HCEC 1CT (cell line): ENCODE results near the gene MTG2.

ENCODE experiments used
- DNase-seq: peaks from one replicate; pipeline ENCODE4 v3.0.0-alpha.2; 2017

The MTG2 gene

GRCh38 chr20:62222972-62223371, 40.1 kb downstream of the MTG2 start:
- DNase-seq: no peak

DNA sequence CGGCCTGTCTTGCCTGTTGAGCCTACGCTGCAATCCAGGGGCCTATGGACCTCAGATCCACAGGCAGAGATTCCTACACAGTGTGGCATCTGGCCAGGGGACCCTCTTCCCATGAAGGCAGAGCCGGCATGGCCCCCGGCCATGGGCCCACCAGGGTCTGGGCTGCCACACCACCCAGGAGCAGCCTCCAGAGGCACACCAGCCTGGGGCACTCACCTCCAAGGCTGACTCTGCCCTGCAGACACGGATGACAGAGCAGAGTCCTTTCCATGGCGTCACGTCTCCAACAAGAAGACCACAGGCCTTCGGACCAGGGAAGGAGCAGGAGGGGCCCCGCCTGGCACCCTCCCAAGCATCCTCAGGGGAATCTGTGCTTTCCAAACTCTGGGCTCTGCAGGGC, 40.7 kb downstream of the MTG2 start:
- no peak for DNase-seq

GRCh38 chr20:62224113-62224855, 41.5 kb downstream of the MTG2 start:
- no peak for DNase-seq

- no peak for DNase-seq
These were observed 42.2 kb downstream of the MTG2 start for GRCh38 chr20:62225026-62225425.

DNA sequence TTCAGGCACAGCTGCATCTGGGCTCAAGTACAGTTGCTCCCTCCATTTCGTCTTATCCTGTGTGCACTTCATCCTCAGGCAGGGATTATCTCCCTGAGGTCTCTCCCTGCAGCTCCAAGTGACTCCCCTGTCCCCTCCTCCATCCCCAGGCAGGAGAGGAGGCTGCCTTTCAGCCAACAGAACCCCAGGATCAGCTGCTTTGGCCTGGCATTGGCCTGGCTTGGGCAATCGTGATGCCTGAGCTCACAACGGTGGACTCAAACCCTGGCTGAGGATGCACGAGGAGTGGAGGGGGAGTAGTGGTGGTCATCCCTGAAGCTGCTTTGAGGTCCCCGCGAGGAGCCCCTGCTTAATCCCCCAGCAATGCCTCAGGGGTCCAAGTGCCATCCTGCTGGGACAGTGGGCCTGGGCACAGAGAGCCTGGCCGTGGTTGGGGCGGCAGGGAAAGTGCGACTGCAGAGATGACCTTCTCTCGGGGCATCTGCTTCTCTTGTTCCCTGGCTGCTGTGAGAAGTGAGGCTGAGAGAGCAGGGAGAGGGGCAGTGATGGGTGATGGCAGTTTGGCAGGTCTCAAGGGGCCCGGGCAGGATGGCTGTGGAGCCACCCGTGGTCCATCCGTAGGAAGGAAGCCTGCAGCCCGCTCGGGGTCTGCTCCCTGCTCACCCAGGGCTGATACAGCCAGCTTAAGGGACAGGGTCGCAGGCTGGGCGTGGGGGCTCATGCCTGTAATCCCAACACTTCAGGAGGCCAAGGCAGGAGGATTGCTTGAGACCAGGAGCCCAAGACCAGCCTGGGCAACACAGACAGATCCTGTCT, 43.2 kb downstream of the MTG2 start:
- no peak for DNase-seq

DNA sequence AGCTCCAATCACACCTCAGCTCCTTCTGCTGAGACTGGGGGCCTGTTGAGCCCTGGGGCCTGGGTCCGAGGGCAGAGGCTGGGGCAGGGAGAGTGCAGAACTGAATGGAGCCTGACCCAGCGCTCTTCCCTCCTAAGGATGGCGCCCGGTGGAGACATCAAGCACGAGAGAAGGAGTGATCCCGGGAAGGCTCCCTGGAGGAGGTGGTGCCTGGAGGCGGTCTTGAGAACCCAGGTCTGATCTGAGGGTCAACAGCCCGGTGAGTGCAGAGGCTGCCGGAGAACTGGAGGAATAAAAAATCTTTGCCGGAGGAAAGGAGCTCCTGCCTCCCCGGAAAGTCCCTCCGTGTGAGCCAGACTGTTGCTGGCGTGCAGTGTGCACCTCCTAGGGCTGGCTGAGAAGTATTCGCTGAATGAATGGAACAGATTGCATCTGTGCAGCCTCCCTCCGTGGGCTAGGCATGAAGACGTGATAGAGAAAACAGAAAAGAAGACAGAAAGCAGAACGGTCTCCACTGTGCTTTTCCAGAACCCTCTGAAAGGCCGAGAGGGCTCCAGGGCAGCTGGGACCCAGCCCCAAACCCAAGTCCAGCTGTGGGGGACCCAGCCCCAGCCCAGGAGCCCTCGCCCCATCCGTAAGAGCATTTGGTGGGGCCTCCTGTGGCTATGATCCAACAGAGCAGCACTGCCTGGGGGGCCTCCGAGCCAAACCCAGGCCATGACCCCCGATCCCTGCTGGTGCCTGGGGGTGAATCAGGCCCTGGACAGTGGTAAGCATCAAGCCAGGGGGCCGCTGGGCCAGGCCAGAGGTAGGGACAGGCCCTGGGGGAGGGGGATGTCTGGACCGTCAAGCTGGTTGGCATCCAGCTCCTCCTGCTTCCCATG, 44.1 kb downstream of the MTG2 start:
- no peak for DNase-seq

- no peak for DNase-seq
These were observed 44.8 kb downstream of the MTG2 start for GRCh38 chr20:62227591-62227976.

GRCh38 chr20:62227977-62228958, 45.4 kb downstream of the MTG2 start:
- DNase-seq: no peak

- DNase-seq: no peak
These were observed 46.2 kb downstream of the MTG2 start for GRCh38 chr20:62228982-62229545.

DNA sequence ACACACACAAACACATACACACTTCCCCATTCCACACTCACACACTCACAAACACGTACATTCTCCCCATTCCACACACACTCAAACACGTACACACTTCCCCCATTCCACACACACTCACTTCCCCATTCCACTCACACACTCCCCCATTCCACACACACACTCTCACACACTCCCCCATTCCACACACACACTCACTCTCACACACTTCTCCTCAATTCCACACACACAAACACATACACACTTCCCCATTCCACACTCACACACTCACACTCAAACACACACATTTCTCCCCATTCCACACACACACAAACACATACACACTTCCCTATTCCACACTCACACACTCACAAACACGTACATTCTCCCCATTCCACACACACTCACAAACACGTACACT, 46.8 kb downstream of the MTG2 start:
- DNase-seq: no peak

DNA sequence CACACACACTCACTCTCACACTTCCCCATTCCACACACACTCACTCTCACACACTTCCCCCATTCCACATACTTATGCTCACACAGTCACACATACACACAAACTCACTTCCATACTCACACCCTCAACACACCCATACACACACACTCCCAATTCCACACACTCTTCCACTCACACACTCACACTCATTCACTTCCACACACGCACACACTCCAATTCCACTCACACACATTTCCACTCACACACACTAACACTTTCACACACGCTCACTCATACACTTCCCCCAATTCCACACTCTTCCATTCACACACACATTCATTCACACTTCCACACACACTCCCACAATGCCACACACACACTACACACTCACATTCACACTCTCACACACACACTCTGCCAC, 47.4 kb downstream of the MTG2 start:
- DNase-seq: no peak

DNA sequence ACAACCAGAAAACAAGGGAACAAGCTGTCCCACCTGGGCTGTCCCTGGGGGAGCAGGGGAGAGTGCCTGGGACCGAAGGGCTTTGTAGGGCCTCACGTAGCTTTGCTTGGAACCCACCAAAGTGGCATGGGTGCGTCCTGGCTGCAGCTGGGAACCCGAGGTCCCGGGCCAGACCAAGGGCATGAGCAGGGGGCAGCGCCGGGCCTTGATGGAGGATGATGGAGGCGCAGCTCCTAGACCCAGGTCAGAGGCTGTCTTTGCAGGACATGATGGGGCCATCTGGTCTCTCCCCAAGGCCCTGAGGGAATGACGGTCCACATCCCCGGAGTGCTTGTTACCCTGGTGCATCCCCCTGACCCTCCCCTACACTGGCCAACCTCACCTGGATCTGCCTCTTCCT, 47.9 kb downstream of the MTG2 start:
- DNase-seq: no peak

- no peak for DNase-seq
These were observed 48.5 kb downstream of the MTG2 start for GRCh38 chr20:62231292-62231691.

DNA sequence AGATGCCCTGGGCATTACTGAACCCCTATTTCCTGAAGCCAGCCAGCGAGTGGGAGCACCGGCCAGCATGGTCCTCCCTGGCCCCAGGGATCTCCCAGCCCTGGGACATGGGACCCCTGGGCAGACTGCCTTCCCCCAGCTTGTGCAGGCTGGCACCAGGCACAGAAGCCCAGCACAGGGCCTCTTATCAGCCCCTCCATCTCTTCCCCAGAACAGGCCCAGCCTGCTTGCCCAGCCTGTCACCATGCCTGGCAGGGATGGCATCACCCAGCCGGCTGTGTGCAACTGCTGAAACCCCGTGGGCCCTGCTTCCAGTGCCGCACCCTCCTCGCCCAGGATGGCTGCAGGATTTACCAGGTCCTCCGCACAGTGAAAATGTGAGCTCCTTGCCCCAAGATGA, 49.4 kb downstream of the MTG2 start:
- DNase-seq: no peak

DNA sequence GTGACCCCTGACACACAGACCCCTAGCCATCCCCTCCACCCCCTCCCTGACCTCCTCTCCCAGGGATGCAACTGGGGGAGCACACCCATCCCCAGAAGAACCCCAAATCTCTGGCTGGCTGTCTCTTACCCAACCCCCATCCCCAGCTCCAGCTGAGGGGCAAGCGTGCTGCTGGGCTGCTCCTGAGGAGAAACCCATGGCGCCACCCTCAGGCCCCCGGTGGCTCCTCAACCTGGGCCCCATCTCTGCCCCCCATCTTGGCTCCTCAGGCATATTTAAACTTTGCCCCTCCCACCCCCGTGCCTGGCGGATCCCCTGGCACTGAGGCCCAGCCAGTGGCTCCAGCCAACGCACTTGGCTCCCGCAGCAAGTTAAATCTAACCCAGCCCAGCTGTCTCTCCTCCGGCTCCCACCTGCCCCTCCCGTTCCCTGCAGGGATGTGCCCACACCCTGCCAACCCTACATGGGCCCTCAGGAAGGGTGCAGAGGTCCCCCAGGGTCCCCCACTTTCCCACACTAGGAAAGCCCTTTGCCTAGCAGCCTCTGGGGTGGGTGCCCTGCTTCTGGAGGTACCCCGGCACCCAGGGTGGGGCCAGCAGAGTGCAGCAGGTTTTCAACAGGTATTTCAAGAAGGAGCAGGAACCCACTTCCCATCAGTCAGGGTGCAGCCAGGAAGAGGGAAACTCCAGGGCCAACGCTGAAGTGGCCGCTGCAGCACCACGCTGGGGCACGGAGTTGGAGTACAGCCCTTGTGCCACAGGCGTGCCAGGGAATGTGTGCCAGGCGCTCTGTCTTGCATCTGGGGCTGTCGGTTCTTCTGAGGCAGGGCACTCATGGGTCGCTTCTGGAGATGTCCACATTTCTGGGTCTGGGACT, 50.2 kb downstream of the MTG2 start:
- no peak for DNase-seq

- no peak for DNase-seq
These were observed 50.9 kb downstream of the MTG2 start for GRCh38 chr20:62233684-62234083.

- no peak for DNase-seq
These were observed 51.5 kb downstream of the MTG2 start for GRCh38 chr20:62234339-62234738.

GRCh38 chr20:62235001-62235776, 52.4 kb downstream of the MTG2 start:
- no peak for DNase-seq

GRCh38 chr20:62235777-62236157, 52.9 kb downstream of the MTG2 start:
- DNase-seq: no peak

- DNase-seq: no peak
These were observed 53.4 kb downstream of the MTG2 start for GRCh38 chr20:62236200-62236599.
